GM21576 (cell line): Measurements from ENCODE around the gene CD2BP2.

ENCODE experiments used
- ATAC-seq: cut with Tn5 transposase; IDR thresholded peaks from one replicate; pipeline ENCODE4 v1.9.1; 2021; ENCODE audit warnings: mild to moderate bottlenecking, moderate library complexity; ENCODE audit not compliant: unreplicated experiment

CD2BP2 gene

GRCh38 chr16:30365200-30365599 lies 10.1 kb upstream of the CD2BP2 start:
- no peak for ATAC-seq

- ATAC-seq, result no peak
Measured at GRCh38 chr16:30361180-30361579, 6.1 kb upstream of the CD2BP2 start.

- no peak for ATAC-seq
Measured at GRCh38 chr16:30359871-30360170, 4.7 kb upstream of the CD2BP2 start.

GRCh38 chr16:30358990-30359870 lies 4.1 kb upstream of the CD2BP2 start:
- no peak for ATAC-seq

- ATAC-seq, result no peak
Measured at GRCh38 chr16:30358577-30358936, 3.4 kb upstream of the CD2BP2 start.

GRCh38 chr16:30357715-30358576 lies 2.8 kb upstream of the CD2BP2 start:
- ATAC-seq, result no peak

GRCh38 chr16:30357085-30357714 lies 2.1 kb upstream of the CD2BP2 start:
- ATAC-seq, result no peak

GRCh38 chr16:30356401-30357084 lies 1.4 kb upstream of the CD2BP2 start:
- ATAC-seq, result no peak

- no peak for ATAC-seq
Measured at GRCh38 chr16:30355954-30356308, 823 bp upstream of the CD2BP2 start.

GRCh38 chr16:30354423-30355143 lies 525 bp downstream of the CD2BP2 start:
- peak; percentile 15 for ATAC-seq

GRCh38 chr16:30353438-30354129 lies 1.5 kb downstream of the CD2BP2 start:
- no peak for ATAC-seq

GRCh38 chr16:30352488-30353401 lies 2.4 kb downstream of the CD2BP2 start:
- no peak for ATAC-seq

- ATAC-seq, result no peak
Measured at GRCh38 chr16:30351586-30352419, 3.3 kb downstream of the CD2BP2 start.

- ATAC-seq, result no peak
Measured at GRCh38 chr16:30351001-30351441, 4.1 kb downstream of the CD2BP2 start.

GRCh38 chr16:30350134-30350871 lies 4.8 kb downstream of the CD2BP2 start:
- no peak for ATAC-seq

- ATAC-seq, result no peak
Measured at GRCh38 chr16:30349675-30350074, 5.4 kb downstream of the CD2BP2 start.

GRCh38 chr16:30348929-30349328 lies 6.2 kb downstream of the CD2BP2 start:
- no peak for ATAC-seq
